ENCODE results near the gene ABCC1.

DNA sequence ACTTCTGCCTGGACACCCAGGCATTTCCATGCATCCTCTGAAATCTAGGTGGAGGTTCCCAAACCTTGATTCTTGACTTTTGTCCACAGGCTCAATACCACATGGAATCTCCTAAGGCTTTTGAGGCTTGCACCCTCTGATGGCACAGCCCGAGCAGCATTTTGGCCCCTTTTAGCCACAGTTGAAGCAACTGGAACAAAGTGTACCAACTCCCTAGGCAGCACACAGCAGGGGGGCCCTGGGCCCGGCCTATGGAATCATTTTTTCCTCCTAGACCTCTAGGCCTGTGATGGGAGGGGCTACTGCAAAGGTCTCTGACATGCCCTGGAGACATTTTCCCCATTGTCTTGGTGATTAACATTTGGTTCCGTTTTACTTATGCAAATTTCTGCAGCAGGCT lies 32.0 kb downstream of the ABCC1 start:
- no peak for TF ChIP-seq POLR2A (IDR thresholded peaks at IDR 0.05; ENCODE audit: extremely low read depth, insufficient read length)
- TF ChIP-seq, protein P1, sequence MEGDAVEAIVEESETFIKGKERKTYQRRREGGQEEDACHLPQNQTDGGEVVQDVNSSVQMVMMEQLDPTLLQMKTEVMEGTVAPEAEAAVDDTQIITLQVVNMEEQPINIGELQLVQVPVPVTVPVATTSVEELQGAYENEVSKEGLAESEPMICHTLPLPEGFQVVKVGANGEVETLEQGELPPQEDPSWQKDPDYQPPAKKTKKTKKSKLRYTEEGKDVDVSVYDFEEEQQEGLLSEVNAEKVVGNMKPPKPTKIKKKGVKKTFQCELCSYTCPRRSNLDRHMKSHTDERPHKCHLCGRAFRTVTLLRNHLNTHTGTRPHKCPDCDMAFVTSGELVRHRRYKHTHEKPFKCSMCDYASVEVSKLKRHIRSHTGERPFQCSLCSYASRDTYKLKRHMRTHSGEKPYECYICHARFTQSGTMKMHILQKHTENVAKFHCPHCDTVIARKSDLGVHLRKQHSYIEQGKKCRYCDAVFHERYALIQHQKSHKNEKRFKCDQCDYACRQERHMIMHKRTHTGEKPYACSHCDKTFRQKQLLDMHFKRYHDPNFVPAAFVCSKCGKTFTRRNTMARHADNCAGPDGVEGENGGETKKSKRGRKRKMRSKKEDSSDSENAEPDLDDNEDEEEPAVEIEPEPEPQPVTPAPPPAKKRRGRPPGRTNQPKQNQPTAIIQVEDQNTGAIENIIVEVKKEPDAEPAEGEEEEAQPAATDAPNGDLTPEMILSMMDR (IDR thresholded peaks at IDR 0.05; ENCODE audit: low read depth, low read length): no peak
- no peak for TF ChIP-seq MYC (IDR thresholded peaks at IDR 0.05; ENCODE audit: low read depth, low read length)
